HCT116 (cell line): ENCODE results near the gene CHD9NB. TPM values are rescaled to one million over a fixed set of nuclear protein-coding genes. Genes with fewer than 3 reads are reported as not detected.

ENCODE experiments used
- ATAC-seq: fragments of 200-7000 bp; cut with Tn5 transposase; 2 replicates; pipeline ENCODE4 v1.9.1; 2020; ENCODE audit warnings: mild to moderate bottlenecking, moderate library complexity
- BruUV-seq: library from RNA; stranded (reverse); fragments of 400-500 nt; replicated peaks from 2 replicates; lab custom pipeline; 2021; lab: Mats Ljungman, UMichigan
- CTCF ChIA-PET: fragments of 300-600 bp; sonication (Branson Sonifier 250); formaldehyde crosslinking; loops from one replicate; lab custom pipeline; 2021; ENCODE audit warnings: antibody characterized with exemption; lab: Charles Lee
- POLR2A ChIA-PET: fragments of 300-600, 350-600 bp; sonication (Branson Sonifier 250); formaldehyde crosslinking; loops from one replicate; lab custom pipeline; 2021; ENCODE audit warnings: antibody characterized with exemption; lab: Charles Lee
- RAD21 ChIA-PET, 2 experiments: fragments of 300-600 bp; sonication (Branson Sonifier 250); formaldehyde crosslinking; loops; one replicate each; lab custom pipeline; 2023; ENCODE audit warnings: low total read pairs in 2 of 2; ENCODE audit not compliant: uncharacterized antibody in 2 of 2, unreplicated experiment in 2 of 2, low non-redundant PET in 1 of 2; lab: Charles Lee
- DNase-seq: peaks from one replicate; pipeline ENCODE4 v3.0.0-alpha.2; 2010; ENCODE audit warnings: low read depth, low spot score
- H2AFZ ChIP-seq: fragments of 200-600 bp; shearing (Covaris generic), sonication (generic); 2 replicates; pipeline ENCODE4 v1.6.1; 2017; ENCODE audit warnings: low read depth, mixed run types, mixed read lengths, antibody characterized with exemption, low read length; ENCODE audit not compliant: poor library complexity, severe bottlenecking
- H3K27ac ChIP-seq: 2 replicates; pipeline ENCODE4 v1.5.1; 2012; ENCODE audit warnings: low read depth, low read length
- H3K27me3 ChIP-seq: fragments of 200-600 bp; sonication (generic); 2 replicates; pipeline ENCODE4 v1.6.1; 2016; ENCODE audit warnings: mixed run types, low read length, mixed read lengths; ENCODE audit not compliant: insufficient read depth
- H3K36me3 ChIP-seq, 2 experiments: fragments of 200-500 bp in 1 of 2; fragments of 200-600 bp in 1 of 2; sonication (Bioruptor generic) in 1 of 2; sonication (generic) in 1 of 2; 2 replicates each; pipeline versions ENCODE4 v1.5.1 to v1.6.1; 2014 to 2016; ENCODE audit warnings: low read length in 2 of 2, inconsistent platforms in 1 of 2, mixed read lengths in 1 of 2, mixed run types in 1 of 2; ENCODE audit not compliant: insufficient read depth in 2 of 2, control insufficient read depth in 1 of 2
- H3K4me1 ChIP-seq, 2 experiments: fragments of 200-600 bp in 1 of 2; sonication (generic) in 1 of 2; 2 replicates each; pipeline versions ENCODE4 v1.5.1 to v1.6.1; 2012 to 2017; ENCODE audit warnings: low read length in 2 of 2, inconsistent platforms in 1 of 2, mild to moderate bottlenecking in 1 of 2, mixed read lengths in 1 of 2, mixed run types in 1 of 2, moderate library complexity in 1 of 2; ENCODE audit not compliant: insufficient read depth in 2 of 2, control insufficient read depth in 1 of 2
- H3K4me2 ChIP-seq: fragments of 200-600 bp; sonication (generic); 2 replicates; pipeline ENCODE4 v1.6.1; 2017; ENCODE audit warnings: mixed run types, low read length, mixed read lengths
- H3K4me3 ChIP-seq, 2 experiments: fragments of 200-600 bp in 1 of 2; sonication (generic) in 1 of 2; replicated peaks in 1 of 2; 2 replicates each; pipeline ENCODE4 v1.5.1; 2011 to 2016; ENCODE audit warnings: low read length in 2 of 2, control low read depth in 1 of 2, low read depth in 1 of 2, mild to moderate bottlenecking in 1 of 2, mixed read lengths in 1 of 2, mixed run types in 1 of 2
- H3K79me2 ChIP-seq: fragments of 200-600 bp; sonication (generic); 2 replicates; pipeline ENCODE4 v1.6.1; 2017; ENCODE audit warnings: mild to moderate bottlenecking, mixed run types, low read length, moderate library complexity, mixed read lengths; ENCODE audit not compliant: insufficient read depth
- H3K9ac ChIP-seq: fragments of 200-600 bp; sonication (generic); 2 replicates; pipeline ENCODE4 v1.6.1; 2016; ENCODE audit warnings: low read length, mixed read lengths
- H3K9me2 ChIP-seq: fragments of 200-600 bp; sonication (generic), shearing (Covaris generic); 2 replicates; pipeline ENCODE4 v1.6.1; 2017; ENCODE audit warnings: mixed run types, mild to moderate bottlenecking, moderate library complexity; ENCODE audit not compliant: insufficient read depth
- H3K9me3 ChIP-seq, 2 experiments: fragments of 200-500 bp in 1 of 2; fragments of 200-600 bp in 1 of 2; sonication (Bioruptor generic) in 1 of 2; sonication (generic) in 1 of 2; 2 replicates each; pipeline ENCODE4 v1.6.1; 2014 to 2017; ENCODE audit warnings: low read length in 2 of 2, mixed read lengths in 2 of 2, inconsistent platforms in 1 of 2, low read depth in 1 of 2, mild to moderate bottlenecking in 1 of 2, mixed run types in 1 of 2, moderate library complexity in 1 of 2; ENCODE audit not compliant: control insufficient read depth in 1 of 2, insufficient read depth in 1 of 2
- H4K20me1 ChIP-seq: fragments of 200-600 bp; sonication (generic), shearing (Covaris generic); 2 replicates; pipeline ENCODE4 v1.6.1; 2017; ENCODE audit warnings: mixed run types, mild to moderate bottlenecking, moderate library complexity; ENCODE audit not compliant: insufficient read depth
- CBX3 ChIP-seq: IDR thresholded peaks from 2 replicates; pipeline ENCODE4 v1.6.1; 2012; ENCODE audit warnings: low read depth
- CTCF ChIP-seq, 3 experiments: fragments of 200-600 bp in 1 of 3; sonication (generic) in 1 of 3; IDR thresholded peaks in 2 of 3; conservative IDR thresholded peaks in 1 of 3; 2 replicates each; pipeline ENCODE4 v1.5.1; 2012 to 2017; ENCODE audit warnings: low read depth in 2 of 3, low read length in 2 of 3, antibody characterized with exemption in 1 of 3, borderline replicate concordance in 1 of 3, control low read depth in 1 of 3, mild to moderate bottlenecking in 1 of 3, mixed read lengths in 1 of 3, mixed run types in 1 of 3, moderate library complexity in 1 of 3; ENCODE audit not compliant: insufficient read depth in 1 of 3
- EZH2 ChIP-seq: fragments of 200-600 bp; sonication (generic); IDR thresholded peaks from 2 replicates; pipeline ENCODE4 v1.6.1; 2017; ENCODE audit warnings: antibody characterized with exemption, mixed run types
- EZH2phosphoT487 ChIP-seq: fragments of 200-600 bp; IDR thresholded peaks from 2 replicates; pipeline ENCODE4 v1.6.1; 2018; ENCODE audit warnings: antibody characterized with exemption, borderline replicate concordance
- RAD21 ChIP-seq: IDR thresholded peaks from 2 replicates; pipeline ENCODE4 v1.6.1; 2012; ENCODE audit warnings: low read depth, mild to moderate bottlenecking
- REST ChIP-seq: IDR thresholded peaks from 2 replicates; pipeline ENCODE4 v1.6.1; 2012; ENCODE audit warnings: low read depth
- SIN3A ChIP-seq: IDR thresholded peaks from 2 replicates; pipeline ENCODE4 v1.6.1; 2012; ENCODE audit warnings: low read depth
- SP1 ChIP-seq: IDR thresholded peaks from 2 replicates; pipeline ENCODE4 v1.6.1; 2012; ENCODE audit warnings: low read depth
- ZBTB33 ChIP-seq: IDR thresholded peaks from 2 replicates; pipeline ENCODE4 v1.6.1; 2011; ENCODE audit warnings: mild to moderate bottlenecking, low read length, moderate library complexity; ENCODE audit not compliant: insufficient replicate concordance; ENCODE audit errors: extremely low read depth
- ZFX ChIP-seq: fragments of 450-650 bp; IDR thresholded peaks from 2 replicates; pipeline ENCODE4 v1.6.1; 2017
- ZNF274 ChIP-seq: fragments of 200-500 bp; sonication (Bioruptor generic); IDR thresholded peaks from 2 replicates; pipeline ENCODE4 v1.6.1; 2014; ENCODE audit warnings: mild to moderate bottlenecking, low read depth, low read length, inconsistent platforms
- intact Hi-C: fragments of 100-400 bp; cut with micrococcal nuclease; formaldehyde crosslinking; loops from 2 replicates; pipeline ENCODE4 v1.10.0; 2022
- total RNA-seq: library from RNA; stranded (reverse); gene quantifications from one replicate; pipeline ENCODE4 v1.2.1, GENCODE V29; 2021; ENCODE audit not compliant: unreplicated experiment
- TF ChIP-seq, protein P1 (sequence below): IDR thresholded peaks from 2 replicates; pipeline ENCODE4 v1.6.1; 2012

CHD9NB gene
- total RNA-seq, 1 experiment from 2014 or later, result 1.2 TPM

DNA sequence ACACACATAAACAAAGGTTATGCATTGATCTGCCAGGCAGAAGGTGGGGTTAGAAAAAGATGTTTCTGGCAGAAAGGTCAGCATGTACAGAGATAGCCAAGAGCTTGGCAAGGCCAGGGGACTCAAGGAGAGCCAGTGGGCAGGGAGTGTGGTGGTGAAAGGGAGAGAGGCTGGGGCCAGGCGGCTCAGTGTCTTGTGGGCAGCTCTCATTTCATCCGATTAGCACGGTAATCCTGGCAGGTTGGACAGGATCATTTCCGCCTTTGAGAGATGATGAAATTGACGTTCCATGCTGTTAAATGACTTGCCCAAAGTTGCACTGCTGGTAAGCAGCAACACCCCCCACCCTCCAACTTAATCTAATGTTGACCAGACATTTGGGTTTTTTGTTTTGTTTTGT, 5.7 kb upstream of the CHD9NB start:
- no peaks in the 10 kb centered on the region for H3K36me3 ChIP-seq
- H4K20me1 ChIP-seq, result 0 out of 2 replicates have a peak, but pooled peaks cover 4% of the 10 kb centered on the region
- no peak overlapping the region for H3K9ac ChIP-seq
- POLR2A ChIA-PET, result no interaction called here
- no peak for ATAC-seq
- H3K4me1 ChIP-seq, result peaks cover 22 to 46% of the 10 kb centered on the region in 2 experiments
- RAD21 ChIA-PET, result no interaction called here
- DNase-seq, result no peak
- H2AFZ ChIP-seq, result no peak overlapping the region
- TF ChIP-seq EZH2phosphoT487 (no peak), CBX3 (no peak)
- TF ChIP-seq, all 23 proteins: peak for 0
- Histone ChIP-seq H3K27ac (no peak overlapping the region), H3K79me2 (peaks cover 84% of the 10 kb centered on the region), H3K9me3 (no peaks in the 10 kb centered on the region), H3K4me3 (no peak overlapping the region), H3K4me2 (no peak overlapping the region), H3K9me2 (no peaks in the 10 kb centered on the region), H3K27me3 (no peaks in the 10 kb centered on the region)
- CTCF ChIA-PET, result no interaction called here
- BruUV-seq, result no TSS peak
- intact Hi-C loops, result no loop called here

DNA sequence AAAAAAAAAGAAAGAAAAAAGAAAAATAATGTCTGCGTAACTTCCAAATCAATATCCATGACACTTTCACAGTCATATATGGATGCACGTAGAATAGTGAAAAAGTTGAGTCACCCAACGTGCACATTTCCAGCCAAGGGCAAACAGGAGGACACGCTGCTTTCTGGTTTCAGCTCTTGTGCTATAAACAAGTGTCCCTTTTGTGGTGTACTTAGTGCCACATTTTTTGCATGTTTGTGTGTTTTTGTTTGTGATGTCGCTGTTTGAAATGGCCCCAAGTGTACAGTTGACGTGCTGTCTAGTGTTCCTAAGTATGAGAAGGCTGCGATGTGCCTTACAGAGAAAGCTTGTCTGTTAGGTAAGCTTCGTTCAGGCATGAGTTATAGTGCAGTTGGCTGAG, 5.0 kb upstream of the CHD9NB start:
- H3K27ac ChIP-seq, result no peak overlapping the region
- TF ChIP-seq SIN3A (no peak), EZH2 (no peak), SP1 (no peak), EZH2phosphoT487 (no peak), CBX3 (no peak), ZNF274 (no peak), ZFX (no peak), REST (no peak), RAD21 (no peak), CTCF (IDR thresholded peaks at IDR 0.05 in 2 of 3, conservative IDR thresholded peaks at IDR 0.05 in 1 of 3; ENCODE audit: borderline replicate concordance in 1 of 3, insufficient read depth in 1 of 3, low read depth in 2 of 3, low read length in 2 of 3) (no peak), ZBTB33 (no peak)
- TF ChIP-seq, protein P1, sequence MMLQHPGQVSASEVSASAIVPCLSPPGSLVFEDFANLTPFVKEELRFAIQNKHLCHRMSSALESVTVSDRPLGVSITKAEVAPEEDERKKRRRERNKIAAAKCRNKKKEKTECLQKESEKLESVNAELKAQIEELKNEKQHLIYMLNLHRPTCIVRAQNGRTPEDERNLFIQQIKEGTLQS, result no peak
- no peak overlapping the region for H3K4me3 ChIP-seq
- peaks cover 22 to 54% of the 10 kb centered on the region in 2 experiments for H3K4me1 ChIP-seq
- peaks cover 77% of the 10 kb centered on the region for H3K79me2 ChIP-seq
- BruUV-seq, result no TSS peak
- intact Hi-C loops, result no loop called here
- ChIA-PET CTCF (interaction anchor here (0.7 kb wide), 1 partner anchor 226 kb away, joined by 3 read pairs; no protein-coding TSS in a partner anchor), RAD21 (no interaction called here), POLR2A (no interaction called here)
- H3K4me2 ChIP-seq, result no peak overlapping the region
- ATAC-seq (no peak), DNase-seq (no peak)
- H2AFZ ChIP-seq, result no peak overlapping the region
- no peaks in the 10 kb centered on the region for H3K9me2 ChIP-seq
- no peak overlapping the region for H3K9ac ChIP-seq
- H3K36me3 ChIP-seq, result no peaks in the 10 kb centered on the region
- no peaks in the 10 kb centered on the region for H3K27me3 ChIP-seq
- H3K9me3 ChIP-seq, result no peaks in the 10 kb centered on the region
- H4K20me1 ChIP-seq, result 0 out of 2 replicates have a peak, but pooled peaks cover 4% of the 10 kb centered on the region
